ENCODE results near the gene NXPH2. TPM values are rescaled to one million over a fixed set of nuclear protein-coding genes. Genes with fewer than 3 reads are reported as not detected.

NXPH2 gene
- total RNA-seq, 1 donor from 2014 or later, result 1.0 TPM

DNA sequence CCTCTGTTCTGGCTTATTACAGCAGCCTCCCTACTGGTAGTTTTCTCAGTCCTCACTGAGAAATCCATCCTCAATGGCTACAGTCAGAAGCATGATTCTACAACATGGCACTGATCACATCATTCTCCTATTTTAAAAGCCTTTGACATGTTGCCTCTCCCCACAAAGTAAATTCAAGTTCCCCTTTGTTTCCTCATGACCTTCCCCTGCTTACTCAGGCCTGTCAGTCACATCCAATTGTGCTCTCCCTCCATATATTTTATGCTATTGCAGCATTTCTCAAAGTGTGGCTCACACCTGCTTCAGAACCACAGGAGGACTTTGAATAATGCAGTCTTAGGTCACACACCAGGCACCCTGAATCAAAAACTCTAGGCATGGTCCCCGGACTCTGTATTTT is 154.0 kb downstream of the NXPH2 start:
- H3K27me3 ChIP-seq (ENCODE audit: insufficient read depth, low read length), result no peaks in the 10 kb centered on the region
- Mint-ChIP-seq H3K9me3 (ENCODE audit: unreplicated experiment) (no peaks in the 10 kb centered on the region), H3K36me3 (ENCODE audit: low read depth, unreplicated experiment) (no peaks in the 10 kb centered on the region), H3K4me1 (ENCODE audit: low read depth, unreplicated experiment) (peaks cover 4% of the 10 kb centered on the region), H3K27ac (ENCODE audit: unreplicated experiment) (no peak overlapping the region), H3K4me3 (ENCODE audit: unreplicated experiment) (no peak overlapping the region), H3K27me3 (ENCODE audit: low read depth, unreplicated experiment) (no peaks in the 10 kb centered on the region)
- no peaks in the 10 kb centered on the region for H3K9me3 ChIP-seq (ENCODE audit: insufficient read depth, low read depth, low read length)
- H3K36me3 ChIP-seq (ENCODE audit: insufficient read depth, low read length), result no peaks in the 10 kb centered on the region
- H3K27ac ChIP-seq (ENCODE audit: low read depth, low read length), result no peak overlapping the region
- H3K4me3 ChIP-seq (ENCODE audit: insufficient read depth, low read depth, low read length), result no peak overlapping the region
- no peak overlapping the region for H2AFZ ChIP-seq (ENCODE audit: low read depth, low read length)
- H3K79me2 ChIP-seq (ENCODE audit: insufficient read depth, low read length), result no peaks in the 10 kb centered on the region
- no peak overlapping the region for H3K9ac ChIP-seq (ENCODE audit: low read length)
- H3K4me2 ChIP-seq (ENCODE audit: low read length), result no peak overlapping the region
- TF ChIP-seq EZH2 (IDR thresholded peaks at IDR 0.05; ENCODE audit: insufficient read depth, low read length), result no peak
- TF ChIP-seq, protein P1, sequence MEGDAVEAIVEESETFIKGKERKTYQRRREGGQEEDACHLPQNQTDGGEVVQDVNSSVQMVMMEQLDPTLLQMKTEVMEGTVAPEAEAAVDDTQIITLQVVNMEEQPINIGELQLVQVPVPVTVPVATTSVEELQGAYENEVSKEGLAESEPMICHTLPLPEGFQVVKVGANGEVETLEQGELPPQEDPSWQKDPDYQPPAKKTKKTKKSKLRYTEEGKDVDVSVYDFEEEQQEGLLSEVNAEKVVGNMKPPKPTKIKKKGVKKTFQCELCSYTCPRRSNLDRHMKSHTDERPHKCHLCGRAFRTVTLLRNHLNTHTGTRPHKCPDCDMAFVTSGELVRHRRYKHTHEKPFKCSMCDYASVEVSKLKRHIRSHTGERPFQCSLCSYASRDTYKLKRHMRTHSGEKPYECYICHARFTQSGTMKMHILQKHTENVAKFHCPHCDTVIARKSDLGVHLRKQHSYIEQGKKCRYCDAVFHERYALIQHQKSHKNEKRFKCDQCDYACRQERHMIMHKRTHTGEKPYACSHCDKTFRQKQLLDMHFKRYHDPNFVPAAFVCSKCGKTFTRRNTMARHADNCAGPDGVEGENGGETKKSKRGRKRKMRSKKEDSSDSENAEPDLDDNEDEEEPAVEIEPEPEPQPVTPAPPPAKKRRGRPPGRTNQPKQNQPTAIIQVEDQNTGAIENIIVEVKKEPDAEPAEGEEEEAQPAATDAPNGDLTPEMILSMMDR (IDR thresholded peaks at IDR 0.05; ENCODE audit: insufficient read depth, low read depth, low read length), result no peak
- no peaks in the 10 kb centered on the region for H3K4me1 ChIP-seq (ENCODE audit: insufficient read depth, low read length)
- H4K20me1 ChIP-seq (ENCODE audit: insufficient read depth, low read length), result no peaks in the 10 kb centered on the region
- FAIRE-seq, result no peak
- no peak for DNase-seq (ENCODE audit: low read depth)

DNA sequence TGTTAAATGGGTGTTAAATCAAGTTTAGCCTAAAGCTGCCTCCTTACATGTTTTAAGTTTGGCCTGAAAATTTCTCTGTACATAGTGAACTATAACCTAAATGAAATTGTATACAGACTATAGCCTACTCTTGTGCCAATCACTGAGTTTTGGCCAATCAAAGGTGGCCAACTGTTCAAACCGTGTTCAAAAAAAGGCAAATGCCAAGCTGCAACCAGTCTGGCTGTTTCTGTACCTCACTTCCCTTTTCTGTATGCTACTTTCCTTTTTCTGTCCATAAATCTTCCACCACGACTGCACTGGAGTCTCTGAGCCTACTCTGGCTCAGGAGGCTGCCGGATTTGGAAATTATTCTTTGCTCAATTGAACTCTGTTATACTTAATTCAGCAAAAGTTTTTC is 157.6 kb downstream of the NXPH2 start:
- no peak overlapping the region for H3K27ac ChIP-seq (ENCODE audit: low read depth, low read length)
- H2AFZ ChIP-seq (ENCODE audit: low read depth, low read length), result no peak overlapping the region
- no peak for DNase-seq (ENCODE audit: low read depth)
- Mint-ChIP-seq H3K4me1 (ENCODE audit: low read depth, unreplicated experiment) (no peaks in the 10 kb centered on the region), H3K27ac (ENCODE audit: unreplicated experiment) (no peak overlapping the region), H3K4me3 (ENCODE audit: unreplicated experiment) (no peak overlapping the region), H3K9me3 (ENCODE audit: unreplicated experiment) (no peaks in the 10 kb centered on the region), H3K36me3 (ENCODE audit: low read depth, unreplicated experiment) (no peaks in the 10 kb centered on the region), H3K27me3 (ENCODE audit: low read depth, unreplicated experiment) (peaks cover 1% of the 10 kb centered on the region)
- no peaks in the 10 kb centered on the region for H3K9me3 ChIP-seq (ENCODE audit: insufficient read depth, low read depth, low read length)
- FAIRE-seq, result no peak
- no peak overlapping the region for H3K9ac ChIP-seq (ENCODE audit: low read length)
- TF ChIP-seq, protein P1 (IDR thresholded peaks at IDR 0.05; ENCODE audit: insufficient read depth, low read depth, low read length), result no peak
- TF ChIP-seq EZH2 (IDR thresholded peaks at IDR 0.05; ENCODE audit: insufficient read depth, low read length), result no peak
- no peaks in the 10 kb centered on the region for H3K79me2 ChIP-seq (ENCODE audit: insufficient read depth, low read length)
- no peak overlapping the region for H3K4me2 ChIP-seq (ENCODE audit: low read length)
- H3K27me3 ChIP-seq (ENCODE audit: insufficient read depth, low read length), result no peaks in the 10 kb centered on the region
- H3K4me3 ChIP-seq (ENCODE audit: insufficient read depth, low read depth, low read length), result no peak overlapping the region
- no peaks in the 10 kb centered on the region for H4K20me1 ChIP-seq (ENCODE audit: insufficient read depth, low read length)
- no peaks in the 10 kb centered on the region for H3K4me1 ChIP-seq (ENCODE audit: insufficient read depth, low read length)
- H3K36me3 ChIP-seq (ENCODE audit: insufficient read depth, low read length), result no peaks in the 10 kb centered on the region

GRCh38 chr2:138621139-138621538 is 159.1 kb downstream of the NXPH2 start:
- H3K9me3 Mint-ChIP-seq (ENCODE audit: unreplicated experiment), result no peaks in the 10 kb centered on the region
- no peaks in the 10 kb centered on the region for H3K4me1 Mint-ChIP-seq (ENCODE audit: low read depth, unreplicated experiment)
- peaks cover 1% of the 10 kb centered on the region for H3K27me3 Mint-ChIP-seq (ENCODE audit: low read depth, unreplicated experiment)
- Histone ChIP-seq H3K27ac (ENCODE audit: low read depth, low read length) (no peak overlapping the region), H4K20me1 (ENCODE audit: insufficient read depth, low read length) (no peaks in the 10 kb centered on the region), H3K4me2 (ENCODE audit: low read length) (no peak overlapping the region), H3K79me2 (ENCODE audit: insufficient read depth, low read length) (no peaks in the 10 kb centered on the region), H3K4me3 (ENCODE audit: insufficient read depth, low read depth, low read length) (no peak overlapping the region), H3K9ac (ENCODE audit: low read length) (no peak overlapping the region), H2AFZ (ENCODE audit: low read depth, low read length) (no peak overlapping the region), H3K27me3 (ENCODE audit: insufficient read depth, low read length) (no peaks in the 10 kb centered on the region), H3K9me3 (ENCODE audit: insufficient read depth, low read depth, low read length) (no peaks in the 10 kb centered on the region), H3K36me3 (ENCODE audit: insufficient read depth, low read length) (no peaks in the 10 kb centered on the region), H3K4me1 (ENCODE audit: insufficient read depth, low read length) (no peaks in the 10 kb centered on the region)
- no peaks in the 10 kb centered on the region for H3K36me3 Mint-ChIP-seq (ENCODE audit: low read depth, unreplicated experiment)
- H3K4me3 Mint-ChIP-seq (ENCODE audit: unreplicated experiment), result no peak overlapping the region
- no peak for DNase-seq (ENCODE audit: low read depth)
- TF ChIP-seq, protein P1 (IDR thresholded peaks at IDR 0.05; ENCODE audit: insufficient read depth, low read depth, low read length), result no peak
- no peak for TF ChIP-seq EZH2 (IDR thresholded peaks at IDR 0.05; ENCODE audit: insufficient read depth, low read length)
- FAIRE-seq, result no peak
- H3K27ac Mint-ChIP-seq (ENCODE audit: unreplicated experiment), result no peak overlapping the region

Data from astrocyte (in vitro differentiated cells and primary cell).